GM13976 (cell line): ENCODE measurements around the gene TEX38.
"Not testable (repeated sequence)": the region's sequence is repeated elsewhere in the genome, so short reads cannot be mapped to it uniquely, and the experiment has no call there.

ENCODE experiments used
- DNase-seq: peaks from one replicate; pipeline ENCODE4 v3.0.0; 2012; ENCODE audit warnings: low spot score
- CTCF ChIP-seq: IDR thresholded peaks from 2 replicates; pipeline ENCODE4 v1.5.1; 2012; ENCODE audit warnings: borderline replicate concordance, mild to moderate bottlenecking; ENCODE audit not compliant: insufficient read depth; ENCODE audit errors: extremely low read depth, missing control alignments, control extremely low read depth
- in situ Hi-C: fragments of 300-500 bp; cut with MboI; formaldehyde crosslinking; loops from one replicate; pipeline ENCODE4 v1.12.0; 2022; ENCODE audit warnings: low sequenced_read_pairs, mixed read lengths, inconsistent platforms; ENCODE audit not compliant: unreplicated experiment

TEX38 gene

DNA sequence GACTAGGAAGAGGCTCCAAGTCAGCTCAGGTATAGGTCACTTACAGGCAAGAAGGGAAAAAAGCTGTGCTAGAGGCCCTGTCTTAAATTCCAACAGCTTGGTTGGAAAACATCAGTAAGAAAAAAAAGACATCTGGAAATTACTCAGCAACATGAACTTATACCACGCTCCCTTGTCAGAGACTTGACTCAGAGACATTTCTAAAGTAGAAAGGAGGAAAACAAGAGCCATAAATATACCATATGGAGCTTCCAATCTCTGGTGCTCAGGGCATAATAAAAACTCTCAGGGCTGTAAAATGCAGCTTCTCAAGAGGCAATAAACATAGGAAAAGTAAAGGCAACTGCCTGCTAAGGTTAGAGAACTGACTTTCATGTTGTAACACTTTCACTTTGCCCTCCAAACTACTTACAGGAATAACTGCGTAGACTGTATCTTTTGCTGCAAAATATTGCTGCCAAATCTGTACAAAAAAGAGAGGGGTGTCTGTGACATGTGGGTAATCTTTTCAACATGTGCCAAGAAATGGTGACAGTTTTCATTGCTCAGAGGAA is 18.2 kb upstream of the TEX38 start:
- in situ Hi-C loops, result no loop called here
- no peak for DNase-seq
- TF ChIP-seq CTCF, result no peak

- TF ChIP-seq CTCF, result no peak
- DNase-seq, result no peak
- in situ Hi-C loops, result no loop called here
These were observed 17.6 kb upstream of the TEX38 start for GRCh38 chr1:46654012-46654411.

DNA sequence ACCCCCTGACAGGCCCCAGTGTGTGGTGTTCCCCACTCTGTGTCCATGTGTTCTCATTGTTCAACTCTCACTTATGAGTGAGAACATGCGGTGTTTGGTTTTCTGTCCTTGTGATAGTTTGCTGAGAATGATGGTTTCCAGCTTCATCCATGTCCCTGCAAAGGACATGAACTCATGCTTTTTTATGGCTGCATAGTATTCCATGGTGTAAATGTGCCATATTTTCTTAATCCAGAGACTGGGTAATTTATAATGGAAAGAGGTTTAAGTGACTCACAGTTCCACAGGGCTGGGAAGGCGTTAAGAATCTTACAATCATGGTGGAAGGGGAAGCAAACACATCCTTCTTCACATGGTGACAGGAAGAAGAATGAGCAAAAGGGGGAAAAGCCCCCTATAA is 17.0 kb upstream of the TEX38 start:
- in situ Hi-C loops, DNase-seq: not testable (repeated sequence)

- no peak for DNase-seq
- TF ChIP-seq CTCF, result no peak
- in situ Hi-C loops, result no loop called here
These were observed 15.8 kb upstream of the TEX38 start for GRCh38 chr1:46655848-46656247.

DNA sequence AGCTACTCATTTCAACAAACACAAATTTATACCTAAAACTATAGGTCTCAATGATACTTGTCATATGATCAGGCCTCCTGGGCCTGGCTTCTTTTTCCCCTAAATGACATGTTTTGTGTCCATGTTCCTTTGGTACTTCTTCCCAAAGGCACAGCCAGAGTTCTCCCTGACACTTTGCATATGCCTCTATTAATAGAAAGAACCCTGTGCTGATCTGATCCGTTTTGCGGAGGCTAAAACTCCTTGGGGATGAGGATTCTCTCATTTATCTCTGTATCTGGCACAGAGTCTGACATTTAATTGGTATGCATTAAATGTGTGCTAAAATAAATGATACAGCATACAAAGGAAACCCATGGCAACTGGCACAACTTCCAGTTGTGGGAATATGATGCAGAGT is 15.0 kb upstream of the TEX38 start:
- no peak for TF ChIP-seq CTCF
- DNase-seq, result no peak
- in situ Hi-C loops, result no loop called here

DNA sequence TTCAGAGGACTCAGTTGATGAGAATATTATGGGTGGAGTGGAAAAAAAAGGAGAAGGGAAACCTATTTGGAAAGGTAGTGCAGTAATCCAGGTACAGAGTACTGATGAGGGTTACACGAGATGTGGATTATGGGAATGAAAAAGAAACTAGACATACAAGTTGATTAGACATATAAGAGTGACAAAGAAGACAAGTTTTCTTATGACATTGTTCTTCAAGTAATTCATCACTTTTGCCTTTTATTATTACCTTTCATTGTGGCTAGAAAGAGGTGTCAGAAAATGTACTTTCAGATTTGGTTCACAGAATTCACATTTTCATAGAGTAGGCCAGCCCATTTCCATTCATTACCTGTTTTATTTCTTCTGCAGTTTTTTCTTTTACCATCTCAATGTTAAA is 13.9 kb upstream of the TEX38 start:
- no peak for DNase-seq
- in situ Hi-C loops, result no loop called here
- TF ChIP-seq CTCF, result no peak

DNA sequence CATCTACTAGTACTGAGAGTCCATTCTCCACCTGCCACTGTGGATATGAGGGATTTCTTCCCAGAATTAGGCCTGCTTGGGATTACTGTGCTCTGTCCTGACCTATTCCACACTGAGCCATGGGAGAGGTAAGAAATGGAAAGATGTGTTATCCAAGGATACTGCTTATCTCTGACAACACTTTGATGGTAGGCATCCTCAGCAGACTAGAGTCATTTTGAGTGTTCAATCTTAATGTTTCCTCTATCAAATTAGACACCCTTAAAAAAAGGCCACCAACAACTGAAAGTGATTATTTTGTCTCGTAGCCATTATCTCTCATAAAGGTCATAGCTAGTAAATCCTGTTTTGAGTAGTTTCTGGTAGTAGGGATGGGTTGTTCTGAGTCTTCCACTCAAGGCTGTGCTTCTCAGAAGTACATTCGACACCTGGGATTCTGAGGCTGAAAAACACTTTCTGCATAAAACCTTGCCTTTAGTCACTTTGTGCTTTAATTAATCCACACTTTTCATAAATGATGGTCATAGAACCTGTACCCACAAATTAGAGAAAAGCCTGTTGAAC is 12.3 kb upstream of the TEX38 start:
- in situ Hi-C loops, result no loop called here
- DNase-seq, result no peak
- TF ChIP-seq CTCF, result no peak

DNA sequence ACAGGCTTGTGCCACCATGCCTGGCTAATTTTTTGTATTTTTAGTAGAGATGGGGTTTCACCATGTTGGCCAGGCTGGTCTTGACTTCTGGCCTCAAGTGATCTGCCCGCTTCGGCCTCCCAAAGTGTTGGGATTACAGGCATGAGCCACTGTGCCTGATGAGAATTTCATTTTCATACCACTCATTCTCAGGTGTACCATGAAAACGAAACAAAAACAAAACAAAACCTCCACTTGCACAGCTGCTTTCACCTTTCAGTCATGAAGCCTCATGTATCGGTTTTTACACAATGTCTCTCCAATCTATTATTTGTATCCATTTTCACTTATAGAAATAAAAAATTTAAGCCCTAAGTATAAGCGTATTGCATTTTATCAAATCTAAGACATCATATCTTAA is 11.5 kb upstream of the TEX38 start:
- peak; percentile 48 for DNase-seq
- in situ Hi-C loops, result not testable (repeated sequence)

- DNase-seq, in situ Hi-C loops: not testable (repeated sequence)
These were observed 8.7 kb upstream of the TEX38 start for GRCh38 chr1:46662919-46663318.
